SK-N-SH (cell line): ENCODE measurements around the gene POLD4. TPM values are rescaled to one million over a fixed set of nuclear protein-coding genes. Genes with fewer than 3 reads are reported as not detected.

ENCODE experiments used
- CTCF ChIA-PET: fragments of 300-600, 350-600 bp; formaldehyde crosslinking; extraction: SDS; loops from one replicate; lab custom pipeline; 2021; lab: Yijun Ruan, JAX
- POLR2A ChIA-PET: fragments of 350-600 bp; sonication (Branson Sonifier 250); formaldehyde crosslinking; extraction: SDS; loops from one replicate; lab custom pipeline; 2020; ENCODE audit warnings: antibody characterized with exemption, inconsistent platforms; lab: Yijun Ruan, JAX
- DNase-seq: peaks from one replicate; pipeline ENCODE4 v3.0.0; 2012
- H2AFZ ChIP-seq: fragments of 200-600 bp; sonication (generic); 2 replicates; pipeline ENCODE4 v1.8.1; 2016; ENCODE audit warnings: antibody characterized with exemption, mild to moderate bottlenecking, low read depth
- H3F3A ChIP-seq: fragments of 200-600 bp; sonication (generic); replicated peaks from 2 replicates; pipeline ENCODE3; 2016; ENCODE audit warnings: antibody characterized with exemption, mild to moderate bottlenecking; ENCODE audit not compliant: insufficient read depth
- H3K27ac ChIP-seq, 2 experiments: fragments of 200-500 bp in 1 of 2; fragments of 200-600 bp in 1 of 2; sonication (Bioruptor generic) in 1 of 2; sonication (generic), shearing (Covaris generic) in 1 of 2; 2 replicates each; pipeline versions ENCODE4 v1.5.1 to v1.6.1; 2014 to 2016; ENCODE audit warnings: low read depth in 2 of 2, inconsistent platforms in 1 of 2, low read length in 1 of 2, mild to moderate bottlenecking in 1 of 2, mixed read lengths in 1 of 2
- H3K27me3 ChIP-seq: fragments of 200-600 bp; sonication (generic), shearing (Covaris generic); 2 replicates; pipeline ENCODE4 v1.6.1; 2016; ENCODE audit warnings: mixed run types; ENCODE audit not compliant: insufficient read depth
- H3K36me3 ChIP-seq, 2 experiments: fragments of 200-500 bp in 1 of 2; fragments of 200-600 bp in 1 of 2; sonication (Bioruptor generic) in 1 of 2; sonication (generic) in 1 of 2; replicated peaks in 1 of 2; 2 replicates each; pipeline versions ENCODE3 to v1.5.1; 2014 to 2016; ENCODE audit warnings: low read length in 1 of 2, mild to moderate bottlenecking in 1 of 2; ENCODE audit not compliant: insufficient read depth in 2 of 2, control insufficient read depth in 1 of 2
- H3K4me1 ChIP-seq, 2 experiments: fragments of 200-500 bp in 1 of 2; fragments of 200-600 bp in 1 of 2; sonication (Bioruptor generic) in 1 of 2; sonication (generic), shearing (Covaris generic) in 1 of 2; 2 replicates each; pipeline versions ENCODE4 v1.5.1 to v1.6.1; 2014 to 2016; ENCODE audit warnings: low read depth in 1 of 2, low read length in 1 of 2, mixed run types in 1 of 2; ENCODE audit not compliant: insufficient read depth in 2 of 2, control insufficient read depth in 1 of 2
- H3K4me2 ChIP-seq: fragments of 200-600 bp; sonication (generic), shearing (Covaris generic); 2 replicates; pipeline ENCODE4 v1.6.1; 2017; ENCODE audit warnings: mixed run types
- H3K4me3 ChIP-seq, 2 experiments: fragments of 200-500 bp in 1 of 2; fragments of 200-600 bp in 1 of 2; sonication (Bioruptor generic) in 1 of 2; sonication (generic), shearing (Covaris generic) in 1 of 2; 2 replicates each; pipeline versions ENCODE4 v1.5.1 to v1.8.1; 2014 to 2016; ENCODE audit warnings: low read depth in 2 of 2, inconsistent platforms in 1 of 2, low read length in 1 of 2, mild to moderate bottlenecking in 1 of 2, mixed read lengths in 1 of 2, moderate library complexity in 1 of 2
- H3K79me2 ChIP-seq: fragments of 200-600 bp; sonication (generic); 2 replicates; pipeline ENCODE4 v1.8.1; 2017; ENCODE audit warnings: mild to moderate bottlenecking; ENCODE audit not compliant: insufficient read depth
- H3K9ac ChIP-seq: fragments of 200-600 bp; sonication (generic); 2 replicates; pipeline ENCODE4 v1.6.1; 2017; ENCODE audit warnings: mixed run types
- H3K9me2 ChIP-seq: fragments of 200-600 bp; sonication (generic); 2 replicates; pipeline ENCODE4 v1.6.1; 2017; ENCODE audit warnings: mixed run types
- H3K9me3 ChIP-seq: fragments of 200-600 bp; sonication (generic); 2 replicates; pipeline ENCODE4 v1.6.1; 2017; ENCODE audit warnings: mixed run types, mild to moderate bottlenecking, moderate library complexity
- H4K20me1 ChIP-seq: fragments of 200-600 bp; sonication (generic); 2 replicates; pipeline ENCODE4 v1.6.1; 2017; ENCODE audit warnings: mild to moderate bottlenecking, mixed run types; ENCODE audit not compliant: insufficient read depth
- CHD2 ChIP-seq: fragments of 150-350 bp; IDR thresholded peaks from 2 replicates; pipeline ENCODE4 v1.6.1; 2018; ENCODE audit warnings: low read length; ENCODE audit not compliant: partially characterized antibody
- ELF1 ChIP-seq: IDR thresholded peaks from 2 replicates; pipeline ENCODE4 v1.4.0; 2012
- EZH2phosphoT487 ChIP-seq: fragments of 200-600 bp; sonication (generic); IDR thresholded peaks from 2 replicates; pipeline ENCODE4 v1.6.1; 2017; ENCODE audit warnings: low read depth, mixed run types, mild to moderate bottlenecking, antibody characterized with exemption, moderate library complexity, borderline replicate concordance
- FOSL2 ChIP-seq: IDR thresholded peaks from 2 replicates; pipeline ENCODE4 v1.4.0; 2012; ENCODE audit warnings: low read depth, mild to moderate bottlenecking, moderate library complexity, borderline replicate concordance
- FOXJ3 ChIP-seq: sonication (generic); formaldehyde crosslinking; IDR thresholded peaks from 2 replicates; pipeline ENCODE4 v1.5.1; 2020; ENCODE audit warnings: mild to moderate bottlenecking, missing genetic modification reagents
- FOXM1 ChIP-seq: IDR thresholded peaks from 2 replicates; pipeline ENCODE4 v1.4.0; 2012; ENCODE audit warnings: low read depth, mild to moderate bottlenecking
- JUND ChIP-seq: IDR thresholded peaks from 2 replicates; pipeline ENCODE4 v1.4.0; 2012
- MEF2A ChIP-seq: IDR thresholded peaks from 2 replicates; pipeline ENCODE4 v1.4.0; 2012; ENCODE audit warnings: low read depth, borderline replicate concordance
- MXI1 ChIP-seq: IDR thresholded peaks from 2 replicates; pipeline ENCODE4 v1.6.1; 2012; ENCODE audit warnings: mild to moderate bottlenecking, low read depth, low read length, improper control_type of control experiment
- NRF1 ChIP-seq: IDR thresholded peaks from 2 replicates; pipeline ENCODE4 v1.6.1; 2012; ENCODE audit warnings: low read depth, mild to moderate bottlenecking, low read length
- POLR2AphosphoS5 ChIP-seq: IDR thresholded peaks from 2 replicates; pipeline ENCODE4 v1.6.1; 2012; ENCODE audit warnings: low read depth, low read length
- RAD21 ChIP-seq: IDR thresholded peaks from 2 replicates; pipeline ENCODE4 v1.6.1; 2012; ENCODE audit warnings: mild to moderate bottlenecking, low read length
- RXRA ChIP-seq: IDR thresholded peaks from 2 replicates; pipeline ENCODE4 v1.4.0; 2012; ENCODE audit warnings: low read depth, mild to moderate bottlenecking, borderline replicate concordance
- SIN3A ChIP-seq: IDR thresholded peaks from 2 replicates; pipeline ENCODE4 v1.6.1; 2012; ENCODE audit warnings: low read depth, mild to moderate bottlenecking, low read length, moderate library complexity, borderline replicate concordance
- SMC3 ChIP-seq: IDR thresholded peaks from 2 replicates; pipeline ENCODE4 v1.6.1; 2012; ENCODE audit warnings: low read depth, low read length, improper control_type of control experiment
- TAF1 ChIP-seq: IDR thresholded peaks from 2 replicates; pipeline ENCODE4 v1.6.1; 2012; ENCODE audit warnings: low read depth, mild to moderate bottlenecking, low read length, moderate library complexity, borderline replicate concordance
- TEAD4 ChIP-seq: IDR thresholded peaks from 2 replicates; pipeline ENCODE4 v1.4.0; 2012; ENCODE audit warnings: mild to moderate bottlenecking, borderline replicate concordance; ENCODE audit not compliant: insufficient read depth
- WGBS: methylation state at CpG from one replicate; pipeline ENCODE4 v1.1.6; 2017; ENCODE audit warnings: low lambda C conversion rate; 5-methylcytosine and 5-hydroxymethylcytosine counted together
- polyA plus RNA-seq, 3 experiments: library from polyadenylated mRNA; depleted of rRNA; stranded (reverse); fragments of >200 nt; gene quantifications; 2 replicates each; pipeline ENCODE4 v1.2.3, GENCODE V29; 2012
- TF ChIP-seq, protein P1 (sequence below): fragments of 150-350 bp; IDR thresholded peaks from 2 replicates; pipeline ENCODE4 v1.6.1; 2016; ENCODE audit warnings: mild to moderate bottlenecking, low read depth, low read length
- TF ChIP-seq, protein P2 (sequence below): IDR thresholded peaks from 2 replicates; pipeline ENCODE4 v1.6.1; 2012; ENCODE audit warnings: mild to moderate bottlenecking, low read depth, low read length, moderate library complexity
- TF ChIP-seq, protein P3 (sequence below): fragments of 150-350 bp; IDR thresholded peaks from 2 replicates; pipeline ENCODE4 v1.6.1; 2017; ENCODE audit warnings: antibody characterized with exemption, low read length, low read depth, borderline replicate concordance
- TF ChIP-seq, protein P4 (sequence below): IDR thresholded peaks from 2 replicates; pipeline ENCODE4 v1.4.0; 2012; ENCODE audit warnings: low read depth, borderline replicate concordance
- TF ChIP-seq, protein P5 (sequence below): IDR thresholded peaks from 2 replicates; pipeline ENCODE4; 2012

Gene POLD4
- polyA plus RNA-seq, 1 of the 3 experiments (the other 2 are of a cell fraction) = 80.4 TPM

DNA sequence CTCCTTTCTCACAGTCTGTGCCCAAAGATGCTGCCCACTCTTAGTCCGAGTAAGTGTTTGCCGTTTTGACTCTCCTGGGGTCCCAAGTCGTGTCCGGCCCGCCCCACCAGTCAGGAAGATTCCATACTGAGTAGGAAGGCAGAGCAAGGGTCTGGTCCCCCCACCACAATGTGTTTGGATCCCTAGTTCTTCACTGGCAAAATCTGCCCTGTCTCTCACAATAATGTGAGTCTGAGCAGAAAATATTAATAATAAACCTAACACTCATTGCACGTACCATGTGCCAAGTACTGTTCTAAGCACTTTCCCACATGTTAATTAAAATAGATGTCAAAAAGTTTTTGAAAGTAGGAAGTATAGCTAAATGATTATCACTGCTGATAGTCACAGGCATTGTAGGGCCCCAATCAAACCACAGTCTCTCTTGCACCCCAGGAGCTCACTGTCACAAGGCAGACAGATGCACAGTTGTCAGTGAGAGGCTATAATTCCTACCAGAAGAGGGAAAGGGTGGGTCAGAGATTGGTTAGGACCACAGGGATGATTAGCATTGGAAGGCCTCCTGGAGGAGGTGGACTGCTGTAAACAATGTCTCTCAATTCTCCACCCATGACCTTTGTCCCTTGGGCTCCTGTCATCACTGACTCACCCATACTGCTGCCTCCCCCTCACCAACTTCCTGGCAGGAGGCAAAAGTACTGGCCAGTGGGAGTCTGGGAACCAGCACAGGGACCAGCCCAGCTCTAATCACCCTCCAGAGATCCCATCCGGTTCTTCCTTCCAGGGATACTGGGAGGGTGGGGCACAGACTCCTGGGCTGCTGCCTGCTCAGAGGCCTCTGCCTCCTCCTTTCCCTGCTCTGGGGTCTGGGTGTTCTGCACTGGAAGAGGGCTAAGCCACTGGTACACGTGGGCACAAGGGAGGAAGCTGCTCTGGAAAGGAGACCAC, 1.0 kb upstream of the POLD4 start:
- Histone ChIP-seq H3K9ac (peak overlapping the region; percentile 91), H4K20me1 (peaks cover 3% of the 10 kb centered on the region; the same call in 1 of the 2 replicates), H3K9me3 (no peaks in the 10 kb centered on the region), H3K4me2 (peak overlapping the region; percentile 85), H3K36me3 (no peaks in the 10 kb centered on the region), H3K4me3 (peak overlapping the region; percentile 66 to 76), H3K4me1 (peaks cover 37 to 51% of the 10 kb centered on the region in 2 experiments; a peak in 3 of 4 replicates), H3K79me2 (peaks cover 21% of the 10 kb centered on the region), H3K27me3 (no peaks in the 10 kb centered on the region), H2AFZ (peak overlapping the region; percentile 62; the same call in 1 of the 2 replicates), H3F3A (peaks cover 40% of the 10 kb centered on the region), H3K9me2 (no peaks in the 10 kb centered on the region), H3K27ac (peak overlapping the region; percentile 91 to 99)
- POLR2A ChIA-PET = interaction anchor here (0.6 to 3.2 kb wide), 6 partner anchors 16 to 56 kb away, joined by 3 to 9 read pairs (median 6); partner anchors contain the start of gene RAD9A
- DNase-seq = no peak
- WGBS = 52% methylated on average over 8 of the region's 8 CpGs
- CTCF ChIA-PET = interaction anchor here (0.9 to 20.0 kb wide), 6 partner anchors 9 to 87 kb away, joined by 3 to 955 read pairs (median 8); partner anchors contain the start of genes ANKRD13D and CLCF1
- TF ChIP-seq TEAD4 (no peak), JUND (peak; percentile 35; the same call in 1 of the 2 replicates), RAD21 (no peak), ELF1 (0 out of 2 replicates have a peak, but pooled peaks have one; percentile 37), MEF2A (no peak), CHD2 (no peak), NRF1 (no peak), EZH2phosphoT487 (no peak), SIN3A (peak; percentile 34; the same call in 1 of the 2 replicates), FOXJ3 (CRISPR knock-in tag) (no peak), MXI1 (no peak), RXRA (peak; percentile 82; the same call in 1 of the 2 replicates), TAF1 (no peak), POLR2AphosphoS5 (no peak), FOSL2 (peak; percentile 63; the same call in 1 of the 2 replicates), FOXM1 (no peak), SMC3 (no peak)
- TF ChIP-seq, protein P1, sequence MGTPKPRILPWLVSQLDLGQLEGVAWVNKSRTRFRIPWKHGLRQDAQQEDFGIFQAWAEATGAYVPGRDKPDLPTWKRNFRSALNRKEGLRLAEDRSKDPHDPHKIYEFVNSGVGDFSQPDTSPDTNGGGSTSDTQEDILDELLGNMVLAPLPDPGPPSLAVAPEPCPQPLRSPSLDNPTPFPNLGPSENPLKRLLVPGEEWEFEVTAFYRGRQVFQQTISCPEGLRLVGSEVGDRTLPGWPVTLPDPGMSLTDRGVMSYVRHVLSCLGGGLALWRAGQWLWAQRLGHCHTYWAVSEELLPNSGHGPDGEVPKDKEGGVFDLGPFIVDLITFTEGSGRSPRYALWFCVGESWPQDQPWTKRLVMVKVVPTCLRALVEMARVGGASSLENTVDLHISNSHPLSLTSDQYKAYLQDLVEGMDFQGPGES = no peak
- TF ChIP-seq, protein P2, sequence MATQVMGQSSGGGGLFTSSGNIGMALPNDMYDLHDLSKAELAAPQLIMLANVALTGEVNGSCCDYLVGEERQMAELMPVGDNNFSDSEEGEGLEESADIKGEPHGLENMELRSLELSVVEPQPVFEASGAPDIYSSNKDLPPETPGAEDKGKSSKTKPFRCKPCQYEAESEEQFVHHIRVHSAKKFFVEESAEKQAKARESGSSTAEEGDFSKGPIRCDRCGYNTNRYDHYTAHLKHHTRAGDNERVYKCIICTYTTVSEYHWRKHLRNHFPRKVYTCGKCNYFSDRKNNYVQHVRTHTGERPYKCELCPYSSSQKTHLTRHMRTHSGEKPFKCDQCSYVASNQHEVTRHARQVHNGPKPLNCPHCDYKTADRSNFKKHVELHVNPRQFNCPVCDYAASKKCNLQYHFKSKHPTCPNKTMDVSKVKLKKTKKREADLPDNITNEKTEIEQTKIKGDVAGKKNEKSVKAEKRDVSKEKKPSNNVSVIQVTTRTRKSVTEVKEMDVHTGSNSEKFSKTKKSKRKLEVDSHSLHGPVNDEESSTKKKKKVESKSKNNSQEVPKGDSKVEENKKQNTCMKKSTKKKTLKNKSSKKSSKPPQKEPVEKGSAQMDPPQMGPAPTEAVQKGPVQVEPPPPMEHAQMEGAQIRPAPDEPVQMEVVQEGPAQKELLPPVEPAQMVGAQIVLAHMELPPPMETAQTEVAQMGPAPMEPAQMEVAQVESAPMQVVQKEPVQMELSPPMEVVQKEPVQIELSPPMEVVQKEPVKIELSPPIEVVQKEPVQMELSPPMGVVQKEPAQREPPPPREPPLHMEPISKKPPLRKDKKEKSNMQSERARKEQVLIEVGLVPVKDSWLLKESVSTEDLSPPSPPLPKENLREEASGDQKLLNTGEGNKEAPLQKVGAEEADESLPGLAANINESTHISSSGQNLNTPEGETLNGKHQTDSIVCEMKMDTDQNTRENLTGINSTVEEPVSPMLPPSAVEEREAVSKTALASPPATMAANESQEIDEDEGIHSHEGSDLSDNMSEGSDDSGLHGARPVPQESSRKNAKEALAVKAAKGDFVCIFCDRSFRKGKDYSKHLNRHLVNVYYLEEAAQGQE = no peak
- TF ChIP-seq, protein P3, sequence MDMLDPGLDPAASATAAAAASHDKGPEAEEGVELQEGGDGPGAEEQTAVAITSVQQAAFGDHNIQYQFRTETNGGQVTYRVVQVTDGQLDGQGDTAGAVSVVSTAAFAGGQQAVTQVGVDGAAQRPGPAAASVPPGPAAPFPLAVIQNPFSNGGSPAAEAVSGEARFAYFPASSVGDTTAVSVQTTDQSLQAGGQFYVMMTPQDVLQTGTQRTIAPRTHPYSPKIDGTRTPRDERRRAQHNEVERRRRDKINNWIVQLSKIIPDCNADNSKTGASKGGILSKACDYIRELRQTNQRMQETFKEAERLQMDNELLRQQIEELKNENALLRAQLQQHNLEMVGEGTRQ = no peak
- TF ChIP-seq, protein P4, sequence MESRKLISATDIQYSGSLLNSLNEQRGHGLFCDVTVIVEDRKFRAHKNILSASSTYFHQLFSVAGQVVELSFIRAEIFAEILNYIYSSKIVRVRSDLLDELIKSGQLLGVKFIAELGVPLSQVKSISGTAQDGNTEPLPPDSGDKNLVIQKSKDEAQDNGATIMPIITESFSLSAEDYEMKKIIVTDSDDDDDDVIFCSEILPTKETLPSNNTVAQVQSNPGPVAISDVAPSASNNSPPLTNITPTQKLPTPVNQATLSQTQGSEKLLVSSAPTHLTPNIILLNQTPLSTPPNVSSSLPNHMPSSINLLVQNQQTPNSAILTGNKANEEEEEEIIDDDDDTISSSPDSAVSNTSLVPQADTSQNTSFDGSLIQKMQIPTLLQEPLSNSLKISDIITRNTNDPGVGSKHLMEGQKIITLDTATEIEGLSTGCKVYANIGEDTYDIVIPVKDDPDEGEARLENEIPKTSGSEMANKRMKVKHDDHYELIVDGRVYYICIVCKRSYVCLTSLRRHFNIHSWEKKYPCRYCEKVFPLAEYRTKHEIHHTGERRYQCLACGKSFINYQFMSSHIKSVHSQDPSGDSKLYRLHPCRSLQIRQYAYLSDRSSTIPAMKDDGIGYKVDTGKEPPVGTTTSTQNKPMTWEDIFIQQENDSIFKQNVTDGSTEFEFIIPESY = no peak
- TF ChIP-seq, protein P5, sequence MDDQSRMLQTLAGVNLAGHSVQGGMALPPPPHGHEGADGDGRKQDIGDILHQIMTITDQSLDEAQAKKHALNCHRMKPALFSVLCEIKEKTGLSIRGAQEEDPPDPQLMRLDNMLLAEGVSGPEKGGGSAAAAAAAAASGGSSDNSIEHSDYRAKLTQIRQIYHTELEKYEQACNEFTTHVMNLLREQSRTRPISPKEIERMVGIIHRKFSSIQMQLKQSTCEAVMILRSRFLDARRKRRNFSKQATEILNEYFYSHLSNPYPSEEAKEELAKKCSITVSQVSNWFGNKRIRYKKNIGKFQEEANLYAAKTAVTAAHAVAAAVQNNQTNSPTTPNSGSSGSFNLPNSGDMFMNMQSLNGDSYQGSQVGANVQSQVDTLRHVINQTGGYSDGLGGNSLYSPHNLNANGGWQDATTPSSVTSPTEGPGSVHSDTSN = peak; percentile 18; the same call in 1 of the 2 replicates
